ENCODE results near the gene TBC1D25. TPM values are rescaled to one million over a fixed set of nuclear protein-coding genes. Genes with fewer than 3 reads are reported as not detected.
"Not testable (repeated sequence)": the region's sequence is repeated elsewhere in the genome, so short reads cannot be mapped to it uniquely, and the experiment has no call there.

The TBC1D25 gene
- total RNA-seq, 1 donor from 2014 or later, result 12.0 TPM

- intact Hi-C loops (cut with DNase I), result no loop called here
- H3K36me3 ChIP-seq, result peaks cover 29% of the 10 kb centered on the region
- no peak overlapping the region for H3K4me3 ChIP-seq
- no peaks in the 10 kb centered on the region for H3K27me3 ChIP-seq (ENCODE audit: low read depth)
- no peak for ATAC-seq
- no peak for TF ChIP-seq CTCF (IDR thresholded peaks at IDR 0.05)
- no peak for DNase-seq
- H3K4me1 ChIP-seq, result no peaks in the 10 kb centered on the region
- H3K9me3 ChIP-seq, result no peaks in the 10 kb centered on the region
- no peak overlapping the region for H3K27ac ChIP-seq
These were observed 1.8 kb downstream of the TBC1D25 start for GRCh38 chrX:48541140-48541814.

- H3K36me3 ChIP-seq, result peaks cover 40% of the 10 kb centered on the region
- H3K27ac ChIP-seq, result no peak overlapping the region
- H3K4me1 ChIP-seq, result no peaks in the 10 kb centered on the region
- intact Hi-C loops (cut with DNase I), result no loop called here
- no peak overlapping the region for H3K4me3 ChIP-seq
- no peak for DNase-seq
- no peaks in the 10 kb centered on the region for H3K27me3 ChIP-seq (ENCODE audit: low read depth)
- no peak for TF ChIP-seq CTCF (IDR thresholded peaks at IDR 0.05)
- no peak for ATAC-seq
- H3K9me3 ChIP-seq, result no peaks in the 10 kb centered on the region
These were observed 9.4 kb downstream of the TBC1D25 start for GRCh38 chrX:48548871-48549270.

GRCh38 chrX:48555731-48556325 is 16.3 kb downstream of the TBC1D25 start:
- H3K27me3 ChIP-seq (ENCODE audit: low read depth); intact Hi-C loops (cut with DNase I); H3K4me3 ChIP-seq; H3K27ac ChIP-seq; H3K4me1 ChIP-seq; DNase-seq; H3K9me3 ChIP-seq; ATAC-seq: not testable (repeated sequence)
- peaks cover 56% of the 10 kb centered on the region for H3K36me3 ChIP-seq

GRCh38 chrX:48558271-48558670 is 18.8 kb downstream of the TBC1D25 start:
- intact Hi-C loops (cut with DNase I), result no loop called here
- no peak overlapping the region for H3K27ac ChIP-seq
- H3K4me3 ChIP-seq, result no peak overlapping the region
- DNase-seq, result no peak
- peak in 1 of 2 donors; percentile 62 for ATAC-seq
- no peaks in the 10 kb centered on the region for H3K9me3 ChIP-seq
- TF ChIP-seq CTCF (IDR thresholded peaks at IDR 0.05), result no peak
- no peaks in the 10 kb centered on the region for H3K4me1 ChIP-seq
- H3K27me3 ChIP-seq (ENCODE audit: low read depth), result no peaks in the 10 kb centered on the region
- H3K36me3 ChIP-seq, result peaks cover 63% of the 10 kb centered on the region

GRCh38 chrX:48559636-48560035 is 20.1 kb downstream of the TBC1D25 start:
- no peak overlapping the region for H3K4me3 ChIP-seq
- intact Hi-C loops (cut with DNase I), result no loop called here
- no peaks in the 10 kb centered on the region for H3K27me3 ChIP-seq (ENCODE audit: low read depth)
- peaks cover 60% of the 10 kb centered on the region for H3K36me3 ChIP-seq
- no peak for ATAC-seq
- no peaks in the 10 kb centered on the region for H3K9me3 ChIP-seq
- no peaks in the 10 kb centered on the region for H3K4me1 ChIP-seq
- no peak for DNase-seq
- no peak for TF ChIP-seq CTCF (IDR thresholded peaks at IDR 0.05)
- H3K27ac ChIP-seq, result no peak overlapping the region

- Histone ChIP-seq H3K36me3 (peaks cover 56% of the 10 kb centered on the region), H3K4me3 (no peak overlapping the region), H3K4me1 (no peaks in the 10 kb centered on the region), H3K27ac (no peak overlapping the region), H3K9me3 (no peaks in the 10 kb centered on the region), H3K27me3 (ENCODE audit: low read depth) (no peaks in the 10 kb centered on the region)
- intact Hi-C loops (cut with DNase I), result no loop called here
- no peak for TF ChIP-seq CTCF (IDR thresholded peaks at IDR 0.05)
- DNase-seq, result no peak
- ATAC-seq, result no peak
These were observed 20.5 kb downstream of the TBC1D25 start for GRCh38 chrX:48560056-48560455.

Data from lower lobe of right lung (tissue), 2 donors.